Measurements from ENCODE around the gene ARHGAP25. TPM values are rescaled to one million over a fixed set of nuclear protein-coding genes. Genes with fewer than 3 reads are reported as not detected.

The ARHGAP25 gene
- polyA plus RNA-seq, 1 donor (not counting 4 experiments of a cell fraction or from before 2014, with no cell fraction given) = 25.3 TPM

GRCh38 chr2:68837861-68838341 is 103.3 kb downstream of the ARHGAP25 start:
- H4K20me1 ChIP-seq (ENCODE audit: control insufficient read depth, extremely low read depth, insufficient read depth, low read length) = no peaks in the 10 kb centered on the region
- no peaks in the 10 kb centered on the region for H3K79me2 ChIP-seq (ENCODE audit: control insufficient read depth, insufficient read depth, low read length)
- H3K9ac ChIP-seq (ENCODE audit: control insufficient read depth, extremely low read depth, insufficient read depth, low read length) = no peak overlapping the region
- H2AFZ ChIP-seq (ENCODE audit: control insufficient read depth, low read length) = no peak overlapping the region
- dilution Hi-C loops (cut with MboI; ENCODE audit: extremely low pct_ligation_motif_present, low sequenced_read_pairs) = no loop called here
- no peak for TF ChIP-seq CTCF (optimal IDR thresholded peaks at IDR 0.05 in 1 of 3, IDR thresholded peaks at IDR 0.05 in 1 of 3, conservative IDR thresholded peaks at IDR 0.05 in 1 of 3; ENCODE audit: extremely low read depth in 1 of 3, insufficient read depth in 2 of 3, low read length in 3 of 3)
- TF ChIP-seq EZH2 (IDR thresholded peaks at IDR 0.05; ENCODE audit: low read length) = no peak
- no peak overlapping the region for H3K4me3 ChIP-seq (ENCODE audit: control insufficient read depth in 2 of 3, extremely low read depth in 1 of 3, insufficient read depth in 2 of 3, low read depth in 1 of 3, low read length in 3 of 3)
- H3K9me3 ChIP-seq (ENCODE audit: control insufficient read depth, low read depth, low read length) = no peaks in the 10 kb centered on the region
- H3K27me3 ChIP-seq (ENCODE audit: control insufficient read depth, extremely low read depth, insufficient read depth, low read length) = no peaks in the 10 kb centered on the region
- FAIRE-seq (no peak), DNase-seq (ENCODE audit: low read depth, low spot score) (no peak)
- H3K4me1 ChIP-seq (ENCODE audit: control insufficient read depth, extremely low read depth, insufficient read depth, low read length) = peaks cover under 1% of the 10 kb centered on the region
- no peaks in the 10 kb centered on the region for H3K9me1 ChIP-seq (ENCODE audit: control insufficient read depth, extremely low read depth, insufficient read depth, low read length)
- H3K27ac ChIP-seq (ENCODE audit: control insufficient read depth, insufficient read depth, low read length) = no peak overlapping the region
- H3K36me3 ChIP-seq (ENCODE audit: control insufficient read depth in 2 of 2, extremely low read depth in 1 of 2, insufficient read depth in 2 of 2, low read length in 2 of 2) = no peaks in the 10 kb centered on the region
- no peak overlapping the region for H3K4me2 ChIP-seq (ENCODE audit: control insufficient read depth, extremely low read depth, insufficient read depth, low read depth, low read length)

GRCh38 chr2:68838641-68839040 is 104.0 kb downstream of the ARHGAP25 start:
- H3K9ac ChIP-seq (ENCODE audit: control insufficient read depth, extremely low read depth, insufficient read depth, low read length) = no peak overlapping the region
- no peak overlapping the region for H3K4me2 ChIP-seq (ENCODE audit: control insufficient read depth, extremely low read depth, insufficient read depth, low read depth, low read length)
- no peaks in the 10 kb centered on the region for H3K27me3 ChIP-seq (ENCODE audit: control insufficient read depth, extremely low read depth, insufficient read depth, low read length)
- dilution Hi-C loops (cut with MboI; ENCODE audit: extremely low pct_ligation_motif_present, low sequenced_read_pairs) = no loop called here
- H3K27ac ChIP-seq (ENCODE audit: control insufficient read depth, insufficient read depth, low read length) = no peak overlapping the region
- DNase-seq (ENCODE audit: low read depth, low spot score) = no peak
- H4K20me1 ChIP-seq (ENCODE audit: control insufficient read depth, extremely low read depth, insufficient read depth, low read length) = no peaks in the 10 kb centered on the region
- H3K4me1 ChIP-seq (ENCODE audit: control insufficient read depth, extremely low read depth, insufficient read depth, low read length) = no peaks in the 10 kb centered on the region
- no peaks in the 10 kb centered on the region for H3K9me1 ChIP-seq (ENCODE audit: control insufficient read depth, extremely low read depth, insufficient read depth, low read length)
- no peak overlapping the region for H3K4me3 ChIP-seq (ENCODE audit: control insufficient read depth in 2 of 3, extremely low read depth in 1 of 3, insufficient read depth in 2 of 3, low read depth in 1 of 3, low read length in 3 of 3)
- H2AFZ ChIP-seq (ENCODE audit: control insufficient read depth, low read length) = no peak overlapping the region
- TF ChIP-seq CTCF (optimal IDR thresholded peaks at IDR 0.05 in 1 of 3, IDR thresholded peaks at IDR 0.05 in 1 of 3, conservative IDR thresholded peaks at IDR 0.05 in 1 of 3; ENCODE audit: extremely low read depth in 1 of 3, insufficient read depth in 2 of 3, low read length in 3 of 3) (no peak), EZH2 (IDR thresholded peaks at IDR 0.05; ENCODE audit: low read length) (no peak)
- no peak for FAIRE-seq
- no peaks in the 10 kb centered on the region for H3K9me3 ChIP-seq (ENCODE audit: control insufficient read depth, low read depth, low read length)
- no peaks in the 10 kb centered on the region for H3K36me3 ChIP-seq (ENCODE audit: control insufficient read depth in 2 of 2, extremely low read depth in 1 of 2, insufficient read depth in 2 of 2, low read length in 2 of 2)
- H3K79me2 ChIP-seq (ENCODE audit: control insufficient read depth, insufficient read depth, low read length) = no peaks in the 10 kb centered on the region

Data from keratinocyte (primary cell).